LNCaP clone FGC (cell line): ENCODE data around the gene CANT1.

Experiments used
- DNase-seq: peaks from one replicate; pipeline ENCODE4 v3.0.0-alpha.2; 2011; ENCODE audit warnings: low read depth
- H3K4me3 ChIP-seq: 2 replicates; pipeline ENCODE4 v1.5.1; 2011; ENCODE audit warnings: mild to moderate bottlenecking, low read depth, low read length, control low read depth
- CTCF ChIP-seq: IDR thresholded peaks from 2 replicates; pipeline ENCODE4 v1.5.1; 2012; ENCODE audit warnings: mild to moderate bottlenecking; ENCODE audit not compliant: control insufficient read depth, insufficient read depth; ENCODE audit errors: extremely low read depth

CANT1 gene

GRCh38 chr17:79009397-79010303, at the start of gene CANT1:
TSS of gene CANT1 (minus strand) at chr17:79009764. CDS start at chr17:78997622, 12,142 bp downstream.
- no peak for DNase-seq
- H3K4me3 ChIP-seq: peak within 1 kb of the TSS; percentile 95
- TF ChIP-seq CTCF: no peak

- H3K4me3 ChIP-seq: no peak overlapping the region
- no peak for TF ChIP-seq CTCF
- DNase-seq: no peak
Observed at GRCh38 chr17:79057737-79058385, 48.3 kb upstream of the CANT1 start.

- no peak overlapping the region for H3K4me3 ChIP-seq
- no peak for DNase-seq
- TF ChIP-seq CTCF: no peak
Observed at GRCh38 chr17:79055197-79055596, 45.6 kb upstream of the CANT1 start.

GRCh38 chr17:79054200-79054960, 44.8 kb upstream of the CANT1 start:
- H3K4me3 ChIP-seq: no peak overlapping the region
- no peak for TF ChIP-seq CTCF
- DNase-seq: no peak

- DNase-seq: no peak
- H3K4me3 ChIP-seq: no peak overlapping the region
- TF ChIP-seq CTCF: no peak
Observed at GRCh38 chr17:79053251-79053925, 43.8 kb upstream of the CANT1 start.

- H3K4me3 ChIP-seq: no peak overlapping the region
- DNase-seq: no peak
- no peak for TF ChIP-seq CTCF
Observed at GRCh38 chr17:79052131-79052530, 42.6 kb upstream of the CANT1 start.
